Omental fat pad (tissue), 4 donors: ENCODE data around the gene CBFA2T2. TPM values are rescaled to one million over a fixed set of nuclear protein-coding genes. Genes with fewer than 3 reads are reported as not detected.

Experiments used
- ATAC-seq: fragments of 150-250 bp; one replicate; pipeline ENCODE4 v1.9.1; 2016; ENCODE audit warnings: mild to moderate bottlenecking, moderate library complexity; ENCODE audit not compliant: low FRiP score
- DNase-seq: peaks from one replicate; pipeline ENCODE4 v3.0.0-alpha.2; 2019; ENCODE audit warnings: low spot score
- total RNA-seq, 4 donors: library from RNA; depleted of rRNA; stranded (reverse); fragments of >200 nt; gene quantifications; one replicate each; pipeline ENCODE4 v1.1.0, GENCODE V29; 2016
- TF ChIP-seq, protein P1 (sequence below), 3 donors: fragments of 450-650 bp; IDR thresholded peaks; one replicate each; pipeline ENCODE4 v1.5.1; 2016 to 2017; ENCODE audit warnings: antibody characterized with exemption in 3 of 3, mild to moderate bottlenecking in 3 of 3, moderate library complexity in 2 of 3

Gene CBFA2T2
- total RNA-seq, 4 donors from 2014 or later = 5.8 to 11.8 (median 10.0) TPM

DNA sequence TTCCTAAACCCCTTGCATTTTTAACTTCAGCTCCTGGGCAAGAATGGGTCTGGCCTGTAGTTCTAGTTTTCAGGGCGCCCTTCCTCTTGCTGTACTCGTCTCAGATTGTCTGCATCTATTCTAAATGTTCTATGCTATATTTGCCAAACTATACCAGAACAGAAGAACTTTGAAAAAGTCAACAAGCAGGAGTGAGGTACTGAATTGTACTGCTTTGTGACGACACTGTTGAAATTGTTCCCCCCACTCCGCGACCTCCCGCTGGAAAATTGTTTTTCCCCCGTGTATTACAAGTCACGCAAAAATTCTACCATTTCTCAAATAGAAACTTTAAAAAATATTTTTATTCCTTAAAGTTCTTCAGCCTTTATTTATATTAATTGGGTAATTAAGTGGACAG is 73.9 kb downstream of the CBFA2T2 start:
- ATAC-seq = no peak

DNA sequence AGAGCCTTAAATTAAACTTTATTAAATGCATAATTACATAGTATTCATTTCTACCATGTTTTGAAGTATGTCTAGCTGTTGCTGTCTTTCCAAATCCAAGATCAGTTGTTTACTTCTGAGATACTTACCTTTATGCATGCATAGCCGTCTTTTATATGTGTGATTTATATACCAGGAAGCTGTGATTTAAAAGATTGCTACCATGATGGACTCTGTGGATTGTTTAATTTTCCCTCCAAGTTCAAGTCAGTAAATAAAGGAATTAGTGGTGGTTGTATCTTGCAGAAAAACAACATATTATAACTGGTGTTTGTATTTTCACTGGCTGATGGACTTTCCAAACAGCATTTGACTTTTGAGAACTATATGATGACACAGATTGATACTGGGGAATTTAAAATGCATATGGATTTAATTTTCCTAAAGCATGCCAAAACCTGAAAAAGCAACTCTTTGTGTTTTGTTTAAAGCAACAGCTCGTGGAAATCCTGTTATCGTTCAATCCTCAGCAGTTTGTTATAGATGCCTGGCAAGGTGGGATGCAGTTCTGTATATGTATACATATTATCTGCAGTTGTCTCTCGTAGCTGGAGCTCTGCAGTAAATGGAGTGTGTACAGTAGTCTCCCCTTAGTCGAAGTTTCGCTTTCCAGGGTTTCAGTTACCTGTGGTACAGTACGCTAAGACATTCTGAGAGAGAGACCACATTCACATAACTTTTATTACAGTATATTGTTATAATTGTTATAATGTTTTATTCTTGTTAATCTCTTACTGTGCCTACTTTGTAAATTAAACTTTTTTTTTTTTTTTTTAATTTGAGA is 77.1 kb downstream of the CBFA2T2 start:
- no peak for DNase-seq
- no peak for ATAC-seq

More for the DNA sequence above, 73.9 kb downstream of the CBFA2T2 start:
- TF ChIP-seq, protein P1, sequence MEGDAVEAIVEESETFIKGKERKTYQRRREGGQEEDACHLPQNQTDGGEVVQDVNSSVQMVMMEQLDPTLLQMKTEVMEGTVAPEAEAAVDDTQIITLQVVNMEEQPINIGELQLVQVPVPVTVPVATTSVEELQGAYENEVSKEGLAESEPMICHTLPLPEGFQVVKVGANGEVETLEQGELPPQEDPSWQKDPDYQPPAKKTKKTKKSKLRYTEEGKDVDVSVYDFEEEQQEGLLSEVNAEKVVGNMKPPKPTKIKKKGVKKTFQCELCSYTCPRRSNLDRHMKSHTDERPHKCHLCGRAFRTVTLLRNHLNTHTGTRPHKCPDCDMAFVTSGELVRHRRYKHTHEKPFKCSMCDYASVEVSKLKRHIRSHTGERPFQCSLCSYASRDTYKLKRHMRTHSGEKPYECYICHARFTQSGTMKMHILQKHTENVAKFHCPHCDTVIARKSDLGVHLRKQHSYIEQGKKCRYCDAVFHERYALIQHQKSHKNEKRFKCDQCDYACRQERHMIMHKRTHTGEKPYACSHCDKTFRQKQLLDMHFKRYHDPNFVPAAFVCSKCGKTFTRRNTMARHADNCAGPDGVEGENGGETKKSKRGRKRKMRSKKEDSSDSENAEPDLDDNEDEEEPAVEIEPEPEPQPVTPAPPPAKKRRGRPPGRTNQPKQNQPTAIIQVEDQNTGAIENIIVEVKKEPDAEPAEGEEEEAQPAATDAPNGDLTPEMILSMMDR (IDR thresholded peaks at IDR 0.05) = no peak
- no peak for DNase-seq

DNA sequence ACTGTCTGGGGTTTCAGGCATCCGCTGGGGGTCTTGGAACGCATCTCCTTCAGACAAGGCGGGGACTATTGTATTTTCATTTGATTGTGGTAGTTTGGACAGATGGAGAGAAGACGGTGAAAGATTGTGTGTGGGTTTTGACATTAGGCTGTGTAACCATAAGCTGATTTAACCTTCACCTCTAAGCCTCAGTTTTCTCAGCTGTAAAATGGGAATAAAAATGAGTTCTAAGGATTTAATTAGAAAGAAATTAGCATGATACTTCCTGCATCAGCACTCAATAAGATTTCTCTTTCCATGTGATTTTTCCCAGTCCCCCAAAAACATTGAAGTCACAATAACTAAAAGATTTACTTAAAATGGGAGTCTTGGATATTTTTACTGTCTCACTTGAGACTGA is 78.1 kb downstream of the CBFA2T2 start:
- TF ChIP-seq, protein P1 (IDR thresholded peaks at IDR 0.05) = no peak
- DNase-seq (no peak), ATAC-seq (no peak)

More for the DNA sequence above, 77.1 kb downstream of the CBFA2T2 start:
- TF ChIP-seq, protein P1 (IDR thresholded peaks at IDR 0.05) = no peak

DNA sequence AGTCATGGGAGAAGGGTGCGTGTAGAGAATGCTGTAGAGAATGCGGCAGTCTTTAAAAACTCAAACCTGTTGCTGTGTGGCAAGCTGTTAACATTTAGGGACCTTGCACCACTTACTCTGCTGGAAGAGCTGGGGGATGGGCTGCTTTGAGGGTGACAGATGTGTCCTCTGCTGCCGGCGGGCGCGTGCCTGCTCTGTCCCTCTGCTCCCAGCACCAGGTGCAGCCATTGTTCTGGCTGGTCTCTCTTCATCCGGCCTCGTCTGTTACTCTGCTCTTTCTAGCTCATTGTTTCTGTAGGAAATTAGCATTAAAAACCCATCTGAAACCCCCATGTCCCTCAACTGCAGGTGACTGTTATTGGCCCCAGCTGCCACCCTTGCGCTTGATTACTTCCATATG is 78.5 kb downstream of the CBFA2T2 start:
- TF ChIP-seq, protein P1 (IDR thresholded peaks at IDR 0.05) = no peak
- no peak for DNase-seq

DNA sequence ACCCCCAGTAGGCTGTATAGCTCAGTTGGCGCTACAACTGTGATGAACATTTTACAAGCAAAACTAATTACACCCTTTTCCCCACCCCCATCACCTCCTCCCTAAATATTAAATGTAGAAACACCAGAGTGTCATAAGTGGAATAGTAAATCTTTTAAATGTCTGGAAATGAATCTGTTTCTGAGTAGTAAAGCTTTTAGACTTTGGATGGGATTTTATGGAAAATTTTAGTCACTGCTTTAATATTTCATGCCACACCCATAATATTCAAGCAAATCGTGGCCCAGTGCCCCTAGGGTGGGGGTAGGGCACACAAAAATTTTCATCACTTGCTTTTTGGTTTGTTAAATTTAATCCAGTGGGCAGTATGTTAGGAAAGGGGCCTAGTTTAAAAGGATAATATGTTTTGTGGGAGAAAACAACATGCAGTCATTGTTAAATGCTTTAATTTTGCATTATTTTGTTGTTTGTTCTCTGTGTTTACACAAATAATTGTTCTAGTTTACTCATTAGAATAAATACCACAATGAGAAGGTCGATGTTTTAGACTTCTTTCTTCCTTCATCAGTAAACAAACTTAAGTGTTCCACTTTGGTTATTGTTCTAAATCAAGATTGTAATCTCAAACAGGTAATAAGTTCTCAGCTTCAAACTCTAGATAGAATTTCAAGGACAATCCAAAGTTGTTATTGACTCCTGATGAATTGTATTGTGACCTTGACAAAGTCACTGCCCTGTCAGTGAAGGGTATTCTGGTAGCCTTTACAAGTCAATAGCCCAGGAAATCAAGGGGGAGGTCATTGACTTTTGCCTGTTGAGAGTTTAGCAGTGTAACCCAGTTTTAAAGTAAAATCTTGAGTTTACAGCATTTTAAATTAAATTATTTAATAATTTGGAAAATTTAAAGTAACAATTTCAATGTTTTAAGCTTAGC is 79.2 kb downstream of the CBFA2T2 start:
- no peak for DNase-seq
- peak; percentile 86 for ATAC-seq
- TF ChIP-seq, protein P1 (IDR thresholded peaks at IDR 0.05) = no peak

More for the DNA sequence above, 78.5 kb downstream of the CBFA2T2 start:
- ATAC-seq = no peak

DNA sequence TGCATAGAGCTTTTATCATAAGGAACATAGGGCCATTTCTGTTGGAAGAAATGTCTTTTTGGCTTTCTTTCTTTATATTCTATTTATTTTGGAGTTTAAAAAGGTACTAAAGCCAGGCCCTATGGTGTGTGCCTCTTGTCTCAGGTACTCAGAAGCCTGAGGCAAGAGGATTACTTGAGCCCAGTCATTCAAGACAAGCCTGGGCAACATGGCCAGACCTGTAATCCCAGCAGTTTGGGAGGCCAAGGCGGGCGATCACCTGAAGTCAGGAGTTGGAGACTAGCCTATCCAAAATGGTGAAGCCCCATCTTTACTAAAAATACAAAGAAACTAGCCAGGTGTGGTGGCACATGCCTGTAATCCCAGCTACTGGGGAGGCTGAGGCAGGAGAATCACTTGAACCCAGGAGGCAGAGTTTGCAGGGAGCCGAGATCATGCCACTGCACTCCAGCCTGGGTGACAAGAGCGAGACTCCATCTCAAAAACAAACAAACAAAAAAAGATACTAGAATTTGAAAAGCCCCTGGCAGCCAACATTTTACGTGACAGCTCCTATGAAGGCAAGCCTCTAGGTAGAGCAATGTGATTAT is 80.0 kb downstream of the CBFA2T2 start:
- ATAC-seq (no peak), DNase-seq (no peak)
- TF ChIP-seq, protein P1 (IDR thresholded peaks at IDR 0.05) = no peak
